HepG2 (cell line): ENCODE results near the gene RAD23A. TPM values are rescaled to one million over a fixed set of nuclear protein-coding genes. Genes with fewer than 3 reads are reported as not detected.

Experiments used
- BHLHE40 ChIP-seq: IDR thresholded peaks from 2 replicates; pipeline ENCODE4 v1.6.1; 2011; ENCODE audit warnings: low read length, improper control_type of control experiment
- GABPA ChIP-seq, 2 experiments: IDR thresholded peaks; 2 replicates each; pipeline ENCODE4 v1.6.1; 2011 to 2016; ENCODE audit warnings: low read depth in 2 of 2, low read length in 1 of 2, missing biosample characterization in 1 of 2, missing genetic modification characterization in 1 of 2
- NCOA5 ChIP-seq: sonication (generic); formaldehyde crosslinking; IDR thresholded peaks from 2 replicates; pipeline ENCODE4 v1.4.0; 2020; ENCODE audit warnings: missing genetic modification reagents
- NFYC ChIP-seq: IDR thresholded peaks from 2 replicates; pipeline ENCODE4 v1.6.1; 2016; ENCODE audit warnings: missing genetic modification reagents, missing compliant biosample characterization
- REL ChIP-seq: sonication (generic); formaldehyde crosslinking; conservative IDR thresholded peaks from 2 replicates; pipeline ENCODE4 v1.8.0; 2022; ENCODE audit warnings: mild to moderate bottlenecking, missing genetic modification reagents, moderate library complexity
- SATB2 ChIP-seq: sonication (generic); formaldehyde crosslinking; IDR thresholded peaks from 2 replicates; pipeline ENCODE4 v1.5.0; 2020; ENCODE audit warnings: missing genetic modification reagents
- ZNF17 ChIP-seq: sonication (generic); formaldehyde crosslinking; IDR thresholded peaks from 2 replicates; pipeline ENCODE4 v1.5.0; 2020; ENCODE audit warnings: mild to moderate bottlenecking, missing genetic modification reagents
- ZNF274 ChIP-seq: sonication (generic); formaldehyde crosslinking; IDR thresholded peaks from 2 replicates; pipeline ENCODE4 v1.5.1; 2020; ENCODE audit warnings: mild to moderate bottlenecking, missing genetic modification reagents
- polyA plus RNA-seq, 8 experiments: library from polyadenylated mRNA; depleted of rRNA in 3 of 8; stranded (reverse) in 7 of 8; unstranded in 1 of 8; fragments of >200 nt; fragmentation: Illumina TruSeq in 4 of 8; extraction: Trizol in 4 of 8; gene quantifications; 2 replicates each; pipeline versions ENCODE4 v1.2.1 to v1.2.3, GENCODE V29; 2011 to 2016; ENCODE audit warnings: low read depth in 4 of 8, missing spikeins in 1 of 8, mixed read lengths in 1 of 8; ENCODE audit not compliant: insufficient read depth in 1 of 8
- total RNA-seq, 5 experiments: library from RNA; depleted of rRNA; stranded (reverse); fragments of >200 nt; fragmentation: Illumina TruSeq; extraction: Trizol; gene quantifications; 2 replicates each; pipeline ENCODE4 v1.2.3, GENCODE V29; 2016; ENCODE audit warnings: low read depth in 1 of 5
- TF ChIP-seq, protein P1 (sequence below): sonication (generic); formaldehyde crosslinking; IDR thresholded peaks from 2 replicates; pipeline ENCODE4 v1.4.0; 2020; ENCODE audit warnings: missing genetic modification reagents
- TF ChIP-seq, protein P2 (sequence below), 2 experiments: fragments of 450-650 bp in 1 of 2; sonication (generic) in 1 of 2; formaldehyde crosslinking in 1 of 2; IDR thresholded peaks; 2 replicates each; pipeline versions ENCODE4 v1.6.1 to v1.8.0; 2016 to 2022; ENCODE audit warnings: antibody characterized with exemption in 1 of 2, mild to moderate bottlenecking in 1 of 2, missing genetic modification reagents in 1 of 2
- TF ChIP-seq, protein P3 (sequence below): IDR thresholded peaks from 2 replicates; pipeline ENCODE4 v1.6.1; 2016

Gene RAD23A
- total and polyA plus RNA-seq, 2 of the 13 experiments (the other 11 are each of a cell fraction or from before 2014, with no cell fraction given): 42.5 to 54.2 TPM

DNA sequence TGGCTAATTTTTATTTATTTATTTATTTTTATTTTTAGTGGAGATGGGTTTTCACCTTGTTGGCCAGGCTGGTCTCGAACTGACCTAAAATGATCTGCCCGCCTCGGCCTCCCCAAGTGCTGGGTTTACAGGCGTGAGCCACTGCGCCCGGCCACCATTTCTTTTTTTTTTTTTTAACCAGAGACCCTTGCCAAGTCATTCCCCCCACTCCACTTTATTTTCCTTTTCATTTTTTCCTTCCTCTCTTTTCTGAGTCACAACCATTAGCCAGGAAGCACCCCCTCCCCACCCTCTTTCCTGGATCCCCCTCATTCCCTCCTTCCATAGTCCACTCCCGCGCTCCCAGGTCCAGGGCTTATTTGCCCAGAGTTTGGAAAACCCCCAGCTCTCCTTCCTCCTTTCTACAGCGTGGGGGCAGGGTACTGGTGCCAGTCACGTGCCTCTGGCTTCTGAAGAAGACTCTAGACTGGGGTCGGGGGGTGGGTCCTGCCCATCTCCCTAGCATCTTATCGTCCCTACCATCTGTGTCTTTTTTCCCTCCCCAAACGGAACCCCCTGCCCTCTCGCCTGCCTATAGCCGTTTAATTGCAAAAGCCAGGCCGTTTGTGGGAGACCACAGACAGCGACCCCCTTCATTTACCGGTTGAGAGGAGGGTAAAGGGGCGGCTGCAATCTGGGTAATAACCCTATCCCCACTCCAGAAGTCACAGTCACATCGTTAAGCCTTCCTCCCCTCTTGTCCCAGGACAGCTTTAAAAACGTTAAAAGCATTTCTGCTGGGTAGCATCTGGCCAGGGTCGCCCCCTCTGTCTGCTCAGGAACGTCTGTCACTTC, 8.4 kb upstream of the RAD23A start (continued):
- TF ChIP-seq, protein P1, sequence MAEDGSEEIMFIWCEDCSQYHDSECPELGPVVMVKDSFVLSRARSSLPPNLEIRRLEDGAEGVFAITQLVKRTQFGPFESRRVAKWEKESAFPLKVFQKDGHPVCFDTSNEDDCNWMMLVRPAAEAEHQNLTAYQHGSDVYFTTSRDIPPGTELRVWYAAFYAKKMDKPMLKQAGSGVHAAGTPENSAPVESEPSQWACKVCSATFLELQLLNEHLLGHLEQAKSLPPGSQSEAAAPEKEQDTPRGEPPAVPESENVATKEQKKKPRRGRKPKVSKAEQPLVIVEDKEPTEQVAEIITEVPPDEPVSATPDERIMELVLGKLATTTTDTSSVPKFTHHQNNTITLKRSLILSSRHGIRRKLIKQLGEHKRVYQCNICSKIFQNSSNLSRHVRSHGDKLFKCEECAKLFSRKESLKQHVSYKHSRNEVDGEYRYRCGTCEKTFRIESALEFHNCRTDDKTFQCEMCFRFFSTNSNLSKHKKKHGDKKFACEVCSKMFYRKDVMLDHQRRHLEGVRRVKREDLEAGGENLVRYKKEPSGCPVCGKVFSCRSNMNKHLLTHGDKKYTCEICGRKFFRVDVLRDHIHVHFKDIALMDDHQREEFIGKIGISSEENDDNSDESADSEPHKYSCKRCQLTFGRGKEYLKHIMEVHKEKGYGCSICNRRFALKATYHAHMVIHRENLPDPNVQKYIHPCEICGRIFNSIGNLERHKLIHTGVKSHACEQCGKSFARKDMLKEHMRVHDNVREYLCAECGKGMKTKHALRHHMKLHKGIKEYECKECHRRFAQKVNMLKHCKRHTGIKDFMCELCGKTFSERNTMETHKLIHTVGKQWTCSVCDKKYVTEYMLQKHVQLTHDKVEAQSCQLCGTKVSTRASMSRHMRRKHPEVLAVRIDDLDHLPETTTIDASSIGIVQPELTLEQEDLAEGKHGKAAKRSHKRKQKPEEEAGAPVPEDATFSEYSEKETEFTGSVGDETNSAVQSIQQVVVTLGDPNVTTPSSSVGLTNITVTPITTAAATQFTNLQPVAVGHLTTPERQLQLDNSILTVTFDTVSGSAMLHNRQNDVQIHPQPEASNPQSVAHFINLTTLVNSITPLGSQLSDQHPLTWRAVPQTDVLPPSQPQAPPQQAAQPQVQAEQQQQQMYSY (CRISPR knock-in tag): peak; percentile 81
- TF ChIP-seq NCOA5 (CRISPR knock-in tag) (no peak), REL (0 out of 2 replicates have a peak, but pooled peaks have one; percentile 34), NFYC (CRISPR knock-in tag) (0 out of 2 replicates have a peak, but pooled peaks have one; percentile 12), BHLHE40 (peak; percentile 78), GABPA (IDR thresholded peaks at IDR 0.05; ENCODE audit: low read depth, low read length) (no peak), GABPA (CRISPR knock-in tag; IDR thresholded peaks at IDR 0.05; ENCODE audit: low read depth) (0 out of 2 replicates have a peak, but pooled peaks have one; percentile 22), SATB2 (CRISPR knock-in tag) (no peak), ZNF17 (0 out of 2 replicates have a peak, but pooled peaks have one; percentile 1), ZNF274 (CRISPR knock-in tag) (peak; percentile 15; the same call in 1 of the 2 replicates)
- TF ChIP-seq, protein P2, sequence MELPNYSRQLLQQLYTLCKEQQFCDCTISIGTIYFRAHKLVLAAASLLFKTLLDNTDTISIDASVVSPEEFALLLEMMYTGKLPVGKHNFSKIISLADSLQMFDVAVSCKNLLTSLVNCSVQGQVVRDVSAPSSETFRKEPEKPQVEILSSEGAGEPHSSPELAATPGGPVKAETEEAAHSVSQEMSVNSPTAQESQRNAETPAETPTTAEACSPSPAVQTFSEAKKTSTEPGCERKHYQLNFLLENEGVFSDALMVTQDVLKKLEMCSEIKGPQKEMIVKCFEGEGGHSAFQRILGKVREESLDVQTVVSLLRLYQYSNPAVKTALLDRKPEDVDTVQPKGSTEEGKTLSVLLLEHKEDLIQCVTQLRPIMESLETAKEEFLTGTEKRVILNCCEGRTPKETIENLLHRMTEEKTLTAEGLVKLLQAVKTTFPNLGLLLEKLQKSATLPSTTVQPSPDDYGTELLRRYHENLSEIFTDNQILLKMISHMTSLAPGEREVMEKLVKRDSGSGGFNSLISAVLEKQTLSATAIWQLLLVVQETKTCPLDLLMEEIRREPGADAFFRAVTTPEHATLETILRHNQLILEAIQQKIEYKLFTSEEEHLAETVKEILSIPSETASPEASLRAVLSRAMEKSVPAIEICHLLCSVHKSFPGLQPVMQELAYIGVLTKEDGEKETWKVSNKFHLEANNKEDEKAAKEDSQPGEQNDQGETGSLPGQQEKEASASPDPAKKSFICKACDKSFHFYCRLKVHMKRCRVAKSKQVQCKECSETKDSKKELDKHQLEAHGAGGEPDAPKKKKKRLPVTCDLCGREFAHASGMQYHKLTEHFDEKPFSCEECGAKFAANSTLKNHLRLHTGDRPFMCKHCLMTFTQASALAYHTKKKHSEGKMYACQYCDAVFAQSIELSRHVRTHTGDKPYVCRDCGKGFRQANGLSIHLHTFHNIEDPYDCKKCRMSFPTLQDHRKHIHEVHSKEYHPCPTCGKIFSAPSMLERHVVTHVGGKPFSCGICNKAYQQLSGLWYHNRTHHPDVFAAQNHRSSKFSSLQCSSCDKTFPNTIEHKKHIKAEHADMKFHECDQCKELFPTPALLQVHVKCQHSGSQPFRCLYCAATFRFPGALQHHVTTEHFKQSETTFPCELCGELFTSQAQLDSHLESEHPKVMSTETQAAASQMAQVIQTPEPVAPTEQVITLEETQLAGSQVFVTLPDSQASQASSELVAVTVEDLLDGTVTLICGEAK (IDR thresholded peaks at IDR 0.05): no peak
- TF ChIP-seq, protein P2 (CRISPR knock-in tag; IDR thresholded peaks at IDR 0.05): peak; percentile 27; the same call in 1 of the 2 replicates
- TF ChIP-seq, protein P3, sequence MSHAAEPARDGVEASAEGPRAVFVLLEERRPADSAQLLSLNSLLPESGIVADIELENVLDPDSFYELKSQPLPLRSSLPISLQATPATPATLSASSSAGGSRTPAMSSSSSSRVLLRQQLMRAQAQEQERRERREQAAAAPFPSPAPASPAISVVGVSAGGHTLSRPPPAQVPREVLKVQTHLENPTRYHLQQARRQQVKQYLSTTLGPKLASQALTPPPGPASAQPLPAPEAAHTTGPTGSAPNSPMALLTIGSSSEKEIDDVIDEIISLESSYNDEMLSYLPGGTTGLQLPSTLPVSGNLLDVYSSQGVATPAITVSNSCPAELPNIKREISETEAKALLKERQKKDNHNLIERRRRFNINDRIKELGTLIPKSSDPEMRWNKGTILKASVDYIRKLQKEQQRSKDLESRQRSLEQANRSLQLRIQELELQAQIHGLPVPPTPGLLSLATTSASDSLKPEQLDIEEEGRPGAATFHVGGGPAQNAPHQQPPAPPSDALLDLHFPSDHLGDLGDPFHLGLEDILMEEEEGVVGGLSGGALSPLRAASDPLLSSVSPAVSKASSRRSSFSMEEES (CRISPR knock-in tag): 0 out of 2 replicates have a peak, but pooled peaks have one; percentile 18
